H1 (cell line): ENCODE measurements around the gene DCAF16. TPM values are rescaled to one million over a fixed set of nuclear protein-coding genes. Genes with fewer than 3 reads are reported as not detected.

Experiments
- CTCF ChIA-PET: fragments of 300-600 bp; sonication (Branson Sonifier 250); formaldehyde crosslinking; loops from one replicate; lab custom pipeline; 2021; ENCODE audit not compliant: partially characterized antibody; lab: Charles Lee
- POLR2A ChIA-PET: fragments of 300-600 bp; sonication (Branson Sonifier 250); formaldehyde crosslinking; loops from one replicate; lab custom pipeline; 2021; ENCODE audit warnings: inconsistent platforms; ENCODE audit not compliant: partially characterized antibody; lab: Charles Lee
- DNase-seq, 2 experiments: peaks; one replicate each; pipeline versions ENCODE4 v3.0.0 to v3.0.0-alpha.2; 2010 to 2022; ENCODE audit warnings: low spot score in 2 of 2, low read depth in 1 of 2, mixed read lengths in 1 of 2
- FAIRE-seq: peaks from 2 replicates; lab custom pipeline; 2011; peaks lifted over from hg19 to GRCh38; lab: Jason Lieb, UNC
- H2AFZ ChIP-seq: 2 replicates; pipeline ENCODE4 v1.8.1; 2012; ENCODE audit warnings: low read length, inconsistent platforms
- H2AK5ac ChIP-seq: 2 replicates; pipeline ENCODE4 v1.6.1; 2013; ENCODE audit warnings: low read depth, low read length
- H2BK120ac ChIP-seq: replicated peaks from 2 replicates; pipeline ENCODE3; 2013; ENCODE audit warnings: low read depth, low read length, inconsistent platforms
- H2BK12ac ChIP-seq: 2 replicates; pipeline ENCODE4 v1.6.1; 2013; ENCODE audit warnings: low read depth, low read length
- H2BK15ac ChIP-seq: 2 replicates; pipeline ENCODE4 v1.6.1; 2013; ENCODE audit warnings: low read length
- H2BK20ac ChIP-seq: 2 replicates; pipeline ENCODE4 v1.6.1; 2013; ENCODE audit warnings: low read length
- H2BK5ac ChIP-seq: 2 replicates; pipeline ENCODE4 v1.6.1; 2013; ENCODE audit warnings: low read depth, low read length
- H3K14ac ChIP-seq: 2 replicates; pipeline ENCODE4 v1.6.1; 2013; ENCODE audit warnings: inconsistent platforms; ENCODE audit not compliant: insufficient read length
- H3K18ac ChIP-seq: 2 replicates; pipeline ENCODE4 v1.6.1; 2013; ENCODE audit warnings: low read length; ENCODE audit errors: extremely low read depth
- H3K23ac ChIP-seq: 2 replicates; pipeline ENCODE4 v1.6.1; 2013; ENCODE audit warnings: inconsistent platforms; ENCODE audit not compliant: insufficient read length
- H3K23me2 ChIP-seq: 2 replicates; pipeline ENCODE4 v1.6.1; 2013; ENCODE audit warnings: low read depth, low read length
- H3K27ac ChIP-seq: 2 replicates; pipeline ENCODE4 v1.6.1; 2011; ENCODE audit warnings: low read depth, low read length, inconsistent platforms
- H3K27me3 ChIP-seq, 4 experiments: replicated peaks in 1 of 4; 1 replicate in 1 of 4; 2 replicates in 3 of 4; pipeline versions ENCODE4 v1.6.1 to v1.8.1; 2011 to 2013; ENCODE audit warnings: low read length in 3 of 4, mild to moderate bottlenecking in 3 of 4, inconsistent platforms in 2 of 4, mixed read lengths in 2 of 4, moderate library complexity in 1 of 4; ENCODE audit not compliant: control insufficient read depth in 3 of 4, insufficient read depth in 3 of 4; ENCODE audit errors: extremely low read depth in 1 of 4
- H3K36me3 ChIP-seq, 4 experiments: 2 replicates each; pipeline versions ENCODE4 v1.6.1 to v1.8.1; 2011 to 2013; ENCODE audit warnings: mild to moderate bottlenecking in 4 of 4, low read length in 3 of 4, moderate library complexity in 2 of 4, control low read depth in 1 of 4, inconsistent platforms in 1 of 4; ENCODE audit not compliant: insufficient read depth in 4 of 4, control insufficient read depth in 2 of 4
- H3K4ac ChIP-seq: replicated peaks from 2 replicates; pipeline ENCODE3; 2013; ENCODE audit warnings: low read length, low read depth, mixed read lengths, inconsistent platforms; ENCODE audit not compliant: insufficient read length
- H3K4me1 ChIP-seq, 4 experiments: replicated peaks in 1 of 4; 1 replicate in 1 of 4; 2 replicates in 3 of 4; pipeline versions ENCODE4 v1.6.1 to v1.8.1; 2011 to 2013; ENCODE audit warnings: low read length in 3 of 4, inconsistent platforms in 2 of 4, mixed read lengths in 1 of 4; ENCODE audit not compliant: insufficient read depth in 4 of 4, control insufficient read depth in 3 of 4
- H3K4me2 ChIP-seq, 2 experiments: 2 replicates each; pipeline versions ENCODE4 v1.6.1 to v1.8.1; 2011 to 2013; ENCODE audit warnings: low read depth in 2 of 2, low read length in 2 of 2, control low read depth in 1 of 2, inconsistent platforms in 1 of 2, mild to moderate bottlenecking in 1 of 2; ENCODE audit not compliant: insufficient read depth in 1 of 2
- H3K4me3 ChIP-seq, 4 experiments: fragments of 200-600, 300-600 bp in 1 of 4; sonication (generic), shearing (Covaris generic), sonication (Bioruptor Twin) in 1 of 4; 2 replicates each; pipeline versions ENCODE4 v1.5.1 to v1.8.1; 2011 to 2016; ENCODE audit warnings: low read length in 4 of 4, low read depth in 3 of 4, control low read depth in 2 of 4, inconsistent platforms in 2 of 4, mild to moderate bottlenecking in 2 of 4, mixed read lengths in 1 of 4, moderate library complexity in 1 of 4; ENCODE audit not compliant: insufficient read depth in 2 of 4; ENCODE audit errors: extremely low read depth in 1 of 4
- H3K56ac ChIP-seq: replicated peaks from 2 replicates; pipeline ENCODE3; 2013; ENCODE audit warnings: low read depth, mild to moderate bottlenecking, mixed read lengths, low read length, inconsistent platforms; ENCODE audit not compliant: insufficient read length
- H3K79me1 ChIP-seq: 2 replicates; pipeline ENCODE4 v1.6.1; 2013; ENCODE audit warnings: low read depth, low read length, control low read depth
- H3K79me2 ChIP-seq, 2 experiments: 2 replicates each; pipeline versions ENCODE4 v1.6.1 to v1.8.1; 2012 to 2013; ENCODE audit warnings: low read length in 2 of 2, mild to moderate bottlenecking in 2 of 2, inconsistent platforms in 1 of 2; ENCODE audit not compliant: insufficient read depth in 2 of 2, control insufficient read depth in 1 of 2
- H3K9ac ChIP-seq, 4 experiments: replicated peaks in 1 of 4; 1 replicate in 1 of 4; 2 replicates in 3 of 4; pipeline versions ENCODE4 v1.6.1 to v1.8.1; 2011 to 2013; ENCODE audit warnings: low read depth in 3 of 4, low read length in 3 of 4, control low read depth in 2 of 4, mild to moderate bottlenecking in 2 of 4, moderate library complexity in 2 of 4, inconsistent platforms in 1 of 4; ENCODE audit errors: extremely low read depth in 1 of 4
- H3K9me3 ChIP-seq, 2 experiments: 2 replicates each; pipeline versions ENCODE4 v1.6.1 to v1.8.1; 2012 to 2013; ENCODE audit warnings: mild to moderate bottlenecking in 2 of 2, moderate library complexity in 2 of 2, control low read depth in 1 of 2, inconsistent platforms in 1 of 2, low read depth in 1 of 2, low read length in 1 of 2, mixed read lengths in 1 of 2; ENCODE audit not compliant: insufficient read depth in 2 of 2
- H4K20me1 ChIP-seq, 2 experiments: replicated peaks in 1 of 2; 2 replicates each; pipeline versions ENCODE3 to v1.8.1; 2011 to 2013; ENCODE audit warnings: inconsistent platforms in 2 of 2, low read length in 2 of 2, mild to moderate bottlenecking in 1 of 2; ENCODE audit not compliant: insufficient read depth in 2 of 2, control insufficient read depth in 1 of 2
- H4K5ac ChIP-seq: 2 replicates; pipeline ENCODE4 v1.6.1; 2013; ENCODE audit warnings: low read length, low read depth, mixed read lengths, inconsistent platforms; ENCODE audit not compliant: insufficient read length
- H4K8ac ChIP-seq: 2 replicates; pipeline ENCODE4 v1.8.0; 2013; ENCODE audit warnings: mild to moderate bottlenecking, moderate library complexity, low read length, inconsistent platforms; ENCODE audit not compliant: insufficient read depth; ENCODE audit errors: extremely low read depth
- H4K91ac ChIP-seq: replicated peaks from 2 replicates; pipeline ENCODE3; 2013; ENCODE audit warnings: low read length, mixed read lengths, inconsistent platforms; ENCODE audit not compliant: insufficient read length
- ASH2L ChIP-seq: fragments of 200-600, 300-600 bp; sonication (generic); IDR thresholded peaks from one replicate; pipeline ENCODE4 v1.7.1; 2017; ENCODE audit warnings: low read length
- CBX5 ChIP-seq: fragments of 300-800, 300-1000 bp; sonication (generic); IDR thresholded peaks from 2 replicates; pipeline ENCODE4 v1.7.1; 2016; ENCODE audit warnings: antibody characterized with exemption, low read length, low read depth
- CBX8 ChIP-seq: fragments of 300-800, 300-1000 bp; sonication (generic); IDR thresholded peaks from 2 replicates; pipeline ENCODE4 v1.7.1; 2016; ENCODE audit warnings: low read depth, low read length, borderline replicate concordance
- CHD1 ChIP-seq: IDR thresholded peaks from 2 replicates; pipeline ENCODE4 v1.6.1; 2012; ENCODE audit warnings: low read depth, low read length, improper control_type of control experiment
- CREB1 ChIP-seq: IDR thresholded peaks from 2 replicates; pipeline ENCODE4 v1.6.1; 2012; ENCODE audit warnings: inconsistent platforms
- CTBP2 ChIP-seq: IDR thresholded peaks from 2 replicates; pipeline ENCODE4 v1.7.0; 2011; ENCODE audit warnings: borderline replicate concordance, mild to moderate bottlenecking, moderate library complexity, mixed read lengths, low read length; ENCODE audit not compliant: insufficient read depth, insufficient read length
- HDAC2 ChIP-seq, 2 experiments: fragments of 300-600 bp in 1 of 2; sonication (generic) in 1 of 2; IDR thresholded peaks; 2 replicates each; pipeline ENCODE4 v1.6.1; 2011 to 2012; ENCODE audit warnings: low read depth in 2 of 2, low read length in 2 of 2, mild to moderate bottlenecking in 2 of 2, moderate library complexity in 2 of 2, borderline replicate concordance in 1 of 2, inconsistent platforms in 1 of 2
- JUND ChIP-seq: IDR thresholded peaks from 2 replicates; pipeline ENCODE4 v1.6.1; 2011; ENCODE audit warnings: mild to moderate bottlenecking, improper control_type of control experiment, low read length
- POLR2AphosphoS5 ChIP-seq: IDR thresholded peaks from 2 replicates; pipeline ENCODE4 v1.6.1; 2011; ENCODE audit warnings: low read depth, low read length
- POU5F1 ChIP-seq: IDR thresholded peaks from 2 replicates; pipeline ENCODE4 v1.6.1; 2011; ENCODE audit warnings: low read depth, mild to moderate bottlenecking, low read length, moderate library complexity
- RXRA ChIP-seq: IDR thresholded peaks from 2 replicates; pipeline ENCODE4 v1.6.1; 2011; ENCODE audit warnings: low read depth, mild to moderate bottlenecking, low read length, moderate library complexity; ENCODE audit not compliant: insufficient read depth
- SUZ12 ChIP-seq: fragments of 200-600 bp; sonication (generic); IDR thresholded peaks from 2 replicates; pipeline ENCODE4 v1.6.1; 2012; ENCODE audit warnings: mild to moderate bottlenecking, inconsistent platforms, low read length, moderate library complexity, mixed read lengths
- TAF1 ChIP-seq: IDR thresholded peaks from 2 replicates; pipeline ENCODE4 v1.6.1; 2011; ENCODE audit warnings: mild to moderate bottlenecking, low read depth, low read length
- TBP ChIP-seq: IDR thresholded peaks from 2 replicates; pipeline ENCODE4 v1.6.1; 2011; ENCODE audit warnings: low read depth, low read length, improper control_type of control experiment
- WGBS, 2 experiments: shearing (Covaris generic) in 1 of 2; methylation state at CpG; one replicate each; pipeline versions ENCODE4 v1.1.6 to v1.1.7; 2013 to 2015; ENCODE audit warnings: low lambda C conversion rate in 2 of 2, mixed read lengths in 2 of 2, inconsistent platforms in 1 of 2, low coverage in 1 of 2, missing lambda C conversion rate in 1 of 2; ENCODE audit not compliant: insufficient replicate concordance in 2 of 2, insufficient coverage in 1 of 2, insufficient read length in 1 of 2; ENCODE audit errors: extremely low coverage in 1 of 2, missing lambda C conversion rate in 1 of 2; 5-methylcytosine and 5-hydroxymethylcytosine counted together
- polyA plus RNA-seq, 7 experiments: library from polyadenylated mRNA; depleted of rRNA in 3 of 7; stranded (reverse) in 5 of 7; unstranded in 2 of 7; fragments of >200 nt in 5 of 7; fragments of 200-250 nt in 2 of 7; gene quantifications; 1 replicate in 5 of 7; 2 replicates in 1 of 7; 4 replicates in 1 of 7; pipeline versions ENCODE4 v1.2.1 to v1.2.3, GENCODE V29; 2011 to 2013; ENCODE audit warnings: missing spikeins in 2 of 7, mixed read lengths in 2 of 7
- total RNA-seq: library from RNA; stranded (reverse); fragmentation: NEBNext Ultra II Directional; extraction: Animal tissue kit (Norgen Biotek cat#: 25700); gene quantifications from 2 replicates; pipeline ENCODE4 v1.2.1, GENCODE V29; 2021

Gene DCAF16
- total and polyA plus RNA-seq, 2 of the 8 experiments (the other 6 are each of a cell fraction or from before 2014, with no cell fraction given), result 26.5 to 55.7 TPM

DNA sequence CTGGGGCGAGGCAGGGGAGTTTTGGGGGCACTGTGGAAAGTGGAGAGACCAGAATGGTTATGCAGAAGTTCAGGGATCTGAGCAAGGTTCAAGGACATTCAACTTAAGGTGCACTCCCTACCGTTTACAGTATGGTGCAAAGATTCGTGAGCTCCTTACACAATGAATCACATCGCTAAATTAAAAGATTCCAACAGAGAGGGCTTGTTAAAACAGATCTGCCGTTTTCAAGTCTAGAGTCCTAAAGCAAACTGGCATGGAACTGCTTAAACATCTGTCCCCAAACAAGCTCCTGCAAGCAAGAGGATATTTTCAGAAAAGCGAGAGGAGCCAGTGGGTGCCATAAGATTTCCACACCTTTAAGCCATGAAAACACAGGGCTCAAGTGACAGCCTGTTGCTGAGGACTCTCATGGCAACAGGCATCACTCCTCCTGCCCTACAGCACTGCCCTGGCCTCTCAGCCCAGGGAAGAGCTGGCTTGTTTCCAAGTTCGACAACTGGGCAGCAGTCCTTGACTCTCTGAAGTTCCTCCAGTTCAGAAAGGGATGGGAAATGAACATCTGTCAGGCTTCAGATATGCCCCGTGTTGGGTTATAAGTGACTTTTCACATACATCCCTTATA lies 39.2 kb downstream of the DCAF16 start:
- Histone ChIP-seq H2AFZ (no peak overlapping the region), H3K4me3 (no peak overlapping the region), H3K79me2 (no peaks in the 10 kb centered on the region), H4K8ac (no peak overlapping the region), H4K5ac (no peak overlapping the region), H3K36me3 (no peaks in the 10 kb centered on the region), H2BK5ac (no peak overlapping the region), H3K9ac (no peak overlapping the region), H3K18ac (no peak overlapping the region), H2BK15ac (no peak overlapping the region), H4K91ac (no peak overlapping the region), H4K20me1 (no peaks in the 10 kb centered on the region), H3K4me2 (no peak overlapping the region), H2BK12ac (no peak overlapping the region), H3K56ac (no peak overlapping the region), H3K4me1 (no peaks in the 10 kb centered on the region), H3K23ac (no peak overlapping the region), H2BK20ac (no peak overlapping the region), H3K23me2 (no peaks in the 10 kb centered on the region), H3K79me1 (no peaks in the 10 kb centered on the region), H3K9me3 (peaks cover 0 to 11% of the 10 kb centered on the region in 2 experiments; a peak in 3 of 4 replicates), H3K27ac (no peak overlapping the region), H3K4ac (no peak overlapping the region), H2AK5ac (no peak overlapping the region), H2BK120ac (no peak overlapping the region), H3K27me3 (no peaks in the 10 kb centered on the region), H3K14ac (no peak overlapping the region)
- WGBS, 2 experiments, result 84% methylated on average over 8 of the region's 8 CpGs; no CpG with 5 or more reads in 1 of the 2 experiments
- CTCF ChIA-PET, result interaction anchor here (0.6 to 1.1 kb wide), 2 partner anchors 9 to 184 kb away, joined by 3 read pairs; no protein-coding TSS in a partner anchor
- DNase-seq, result no peak
- no peak for FAIRE-seq
- POLR2A ChIA-PET, result no interaction called here
- TF ChIP-seq CHD1 (no peak), HDAC2 (IDR thresholded peaks at IDR 0.05; ENCODE audit: borderline replicate concordance in 1 of 2, low read depth in 2 of 2, low read length in 2 of 2) (no peak), RXRA (no peak), SUZ12 (no peak), POLR2AphosphoS5 (no peak), POU5F1 (no peak), TAF1 (no peak), TBP (no peak), JUND (no peak), CBX5 (no peak), CBX8 (no peak), ASH2L (no peak), CTBP2 (no peak), CREB1 (no peak)
